ENCODE results near the gene DDX50.

DNA sequence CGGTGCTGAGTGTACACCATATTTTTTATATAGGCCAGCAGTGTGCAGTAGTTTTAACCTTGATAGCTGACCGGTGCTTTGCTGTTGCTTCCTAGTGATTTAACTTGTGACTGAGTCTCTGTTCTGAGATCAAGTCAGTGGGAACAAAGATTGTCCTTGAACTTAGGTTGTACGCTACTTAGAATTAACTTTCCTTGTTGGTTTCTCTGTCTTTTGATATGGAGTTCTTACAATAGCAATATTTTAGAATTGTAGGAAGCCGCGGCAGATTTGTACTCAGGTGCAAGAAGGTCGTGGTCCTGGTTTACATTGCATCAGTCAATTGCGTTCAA lies 56.1 kb downstream of the DDX50 start:
- TF ChIP-seq, protein P1, sequence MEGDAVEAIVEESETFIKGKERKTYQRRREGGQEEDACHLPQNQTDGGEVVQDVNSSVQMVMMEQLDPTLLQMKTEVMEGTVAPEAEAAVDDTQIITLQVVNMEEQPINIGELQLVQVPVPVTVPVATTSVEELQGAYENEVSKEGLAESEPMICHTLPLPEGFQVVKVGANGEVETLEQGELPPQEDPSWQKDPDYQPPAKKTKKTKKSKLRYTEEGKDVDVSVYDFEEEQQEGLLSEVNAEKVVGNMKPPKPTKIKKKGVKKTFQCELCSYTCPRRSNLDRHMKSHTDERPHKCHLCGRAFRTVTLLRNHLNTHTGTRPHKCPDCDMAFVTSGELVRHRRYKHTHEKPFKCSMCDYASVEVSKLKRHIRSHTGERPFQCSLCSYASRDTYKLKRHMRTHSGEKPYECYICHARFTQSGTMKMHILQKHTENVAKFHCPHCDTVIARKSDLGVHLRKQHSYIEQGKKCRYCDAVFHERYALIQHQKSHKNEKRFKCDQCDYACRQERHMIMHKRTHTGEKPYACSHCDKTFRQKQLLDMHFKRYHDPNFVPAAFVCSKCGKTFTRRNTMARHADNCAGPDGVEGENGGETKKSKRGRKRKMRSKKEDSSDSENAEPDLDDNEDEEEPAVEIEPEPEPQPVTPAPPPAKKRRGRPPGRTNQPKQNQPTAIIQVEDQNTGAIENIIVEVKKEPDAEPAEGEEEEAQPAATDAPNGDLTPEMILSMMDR (IDR thresholded peaks at IDR 0.05): no peak
- TF ChIP-seq POLR2A (IDR thresholded peaks at IDR 0.05): no peak
